Cardiac muscle cell (in vitro differentiated cells and primary cell): ENCODE results near the gene GTPBP8. TPM values are rescaled to one million over a fixed set of nuclear protein-coding genes. Genes with fewer than 3 reads are reported as not detected.

ENCODE experiments used
- DNase-seq, 2 donors: peaks; one replicate each; pipeline versions ENCODE4 v3.0.0 to v3.0.0-alpha.2; 2010 to 2017; ENCODE audit warnings: low read depth in 1 of 2, low spot score in 1 of 2
- H3K27ac ChIP-seq: fragments of 200-600 bp; sonication (generic); 2 replicates; pipeline ENCODE4 v1.5.1; 2016
- H3K27me3 ChIP-seq: fragments of 200-600 bp; sonication (generic); 2 replicates; pipeline ENCODE4 v1.6.0; 2016; ENCODE audit warnings: control low read depth
- H3K36me3 ChIP-seq: fragments of 200-600 bp; sonication (generic); 2 replicates; pipeline ENCODE4 v1.5.1; 2016; ENCODE audit warnings: control low read depth
- H3K4me1 ChIP-seq: fragments of 200-600 bp; sonication (generic); 2 replicates; pipeline ENCODE4 v1.8.1; 2017; ENCODE audit warnings: low read depth, mild to moderate bottlenecking, mixed run types
- H3K4me3 ChIP-seq: fragments of 200-600 bp; sonication (generic); 2 replicates; pipeline ENCODE4 v1.5.1; 2016; ENCODE audit warnings: mild to moderate bottlenecking
- H3K9me3 ChIP-seq: fragments of 200-600 bp; sonication (generic); 2 replicates; pipeline ENCODE4 v1.5.1; 2017; ENCODE audit warnings: low read depth, mild to moderate bottlenecking, control low read depth
- polyA plus RNA-seq: library from polyadenylated mRNA; unstranded; fragments of >200 nt; fragmentation: Nextera tagmentation; extraction: Ambion mirVana; gene quantifications from 2 replicates; pipeline ENCODE4 v1.2.1, GENCODE V29; 2016
- total RNA-seq: library from RNA; depleted of rRNA; stranded (reverse); fragments of >200 nt; gene quantifications from 2 replicates; pipeline ENCODE4 v1.2.3, GENCODE V29; 2016
- TF ChIP-seq, protein P1 (sequence below): IDR thresholded peaks from 2 replicates; pipeline ENCODE4 v1.5.1; 2012; ENCODE audit warnings: low read depth, mild to moderate bottlenecking, low read length

GTPBP8 gene
- total and polyA plus RNA-seq, 2 experiments from 2014 or later, result 20.5 to 34.0 TPM

- H3K36me3 ChIP-seq, result peaks cover 5% of the 10 kb centered on the region
- no peak overlapping the region for H3K27ac ChIP-seq
- no peaks in the 10 kb centered on the region for H3K9me3 ChIP-seq
- H3K27me3 ChIP-seq, result no peaks in the 10 kb centered on the region
- DNase-seq, result no peak
- TF ChIP-seq, protein P1, sequence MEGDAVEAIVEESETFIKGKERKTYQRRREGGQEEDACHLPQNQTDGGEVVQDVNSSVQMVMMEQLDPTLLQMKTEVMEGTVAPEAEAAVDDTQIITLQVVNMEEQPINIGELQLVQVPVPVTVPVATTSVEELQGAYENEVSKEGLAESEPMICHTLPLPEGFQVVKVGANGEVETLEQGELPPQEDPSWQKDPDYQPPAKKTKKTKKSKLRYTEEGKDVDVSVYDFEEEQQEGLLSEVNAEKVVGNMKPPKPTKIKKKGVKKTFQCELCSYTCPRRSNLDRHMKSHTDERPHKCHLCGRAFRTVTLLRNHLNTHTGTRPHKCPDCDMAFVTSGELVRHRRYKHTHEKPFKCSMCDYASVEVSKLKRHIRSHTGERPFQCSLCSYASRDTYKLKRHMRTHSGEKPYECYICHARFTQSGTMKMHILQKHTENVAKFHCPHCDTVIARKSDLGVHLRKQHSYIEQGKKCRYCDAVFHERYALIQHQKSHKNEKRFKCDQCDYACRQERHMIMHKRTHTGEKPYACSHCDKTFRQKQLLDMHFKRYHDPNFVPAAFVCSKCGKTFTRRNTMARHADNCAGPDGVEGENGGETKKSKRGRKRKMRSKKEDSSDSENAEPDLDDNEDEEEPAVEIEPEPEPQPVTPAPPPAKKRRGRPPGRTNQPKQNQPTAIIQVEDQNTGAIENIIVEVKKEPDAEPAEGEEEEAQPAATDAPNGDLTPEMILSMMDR, result no peak
- no peak overlapping the region for H3K4me3 ChIP-seq
- peaks cover 9% of the 10 kb centered on the region for H3K4me1 ChIP-seq
Measured at GRCh38 chr3:113021471-113021870, 30.7 kb downstream of the GTPBP8 start.

DNA sequence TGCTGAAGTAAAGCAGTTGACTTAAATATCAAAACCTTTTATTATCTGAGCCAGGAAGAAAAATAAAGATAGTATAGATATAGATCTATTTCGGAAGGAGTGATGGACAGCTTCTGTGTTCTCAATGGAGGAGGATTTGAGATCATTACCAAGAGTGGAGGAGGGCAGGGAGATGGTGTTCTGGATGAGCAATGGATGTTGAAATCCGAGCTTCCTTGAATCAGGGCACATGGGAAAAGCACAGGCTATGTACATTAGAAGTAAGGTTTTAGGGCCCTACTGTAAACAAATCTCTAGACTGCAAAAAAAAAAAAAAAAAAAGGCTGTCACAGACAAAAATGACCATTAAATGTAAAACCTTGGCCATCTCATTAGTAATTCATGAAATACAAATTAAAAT, 43.2 kb downstream of the GTPBP8 start:
- no peaks in the 10 kb centered on the region for H3K36me3 ChIP-seq
- H3K4me1 ChIP-seq, result no peaks in the 10 kb centered on the region
- TF ChIP-seq, protein P1, result no peak
- DNase-seq, result peak in 1 of 2 donors; percentile 14
- no peak overlapping the region for H3K4me3 ChIP-seq
- H3K9me3 ChIP-seq, result no peaks in the 10 kb centered on the region
- H3K27me3 ChIP-seq, result no peaks in the 10 kb centered on the region
- no peak overlapping the region for H3K27ac ChIP-seq

DNA sequence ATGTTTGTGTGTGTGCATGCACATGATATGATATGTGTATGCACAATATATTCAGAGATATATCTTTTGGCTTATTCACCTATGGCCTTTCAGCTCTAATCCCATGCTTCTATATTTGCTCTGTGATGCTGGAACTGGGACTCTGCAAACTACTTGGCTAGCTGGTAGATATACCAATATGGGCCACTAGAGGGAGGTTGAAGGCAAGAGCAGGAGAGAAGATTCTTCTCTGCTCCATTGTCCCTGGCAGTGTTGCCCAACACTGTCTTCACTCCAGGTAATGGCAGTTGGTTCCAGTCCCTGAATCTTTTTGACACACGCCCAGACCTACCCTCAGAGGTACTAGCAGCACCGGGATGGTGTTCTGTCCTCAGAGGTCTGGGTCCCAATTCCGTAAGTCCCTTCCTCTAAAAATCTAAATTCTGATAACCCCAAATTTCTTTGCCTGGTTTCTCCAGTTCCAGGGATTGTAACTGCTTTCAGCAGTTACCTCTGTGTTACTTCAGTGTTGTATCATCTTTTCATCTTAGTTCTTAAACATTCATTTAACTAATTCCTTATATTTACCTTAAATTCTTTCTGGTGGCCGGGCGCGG, 44.7 kb downstream of the GTPBP8 start:
- Histone ChIP-seq H3K36me3 (no peaks in the 10 kb centered on the region), H3K9me3 (no peaks in the 10 kb centered on the region), H3K27me3 (no peaks in the 10 kb centered on the region), H3K27ac (no peak overlapping the region), H3K4me3 (no peak overlapping the region), H3K4me1 (no peaks in the 10 kb centered on the region)
- peak; percentile 66 to 74 for DNase-seq
- TF ChIP-seq, protein P1, result peak; percentile 88

GRCh38 chr3:113038328-113038727, 47.5 kb downstream of the GTPBP8 start:
- no peaks in the 10 kb centered on the region for H3K9me3 ChIP-seq
- DNase-seq, result no peak

DNA sequence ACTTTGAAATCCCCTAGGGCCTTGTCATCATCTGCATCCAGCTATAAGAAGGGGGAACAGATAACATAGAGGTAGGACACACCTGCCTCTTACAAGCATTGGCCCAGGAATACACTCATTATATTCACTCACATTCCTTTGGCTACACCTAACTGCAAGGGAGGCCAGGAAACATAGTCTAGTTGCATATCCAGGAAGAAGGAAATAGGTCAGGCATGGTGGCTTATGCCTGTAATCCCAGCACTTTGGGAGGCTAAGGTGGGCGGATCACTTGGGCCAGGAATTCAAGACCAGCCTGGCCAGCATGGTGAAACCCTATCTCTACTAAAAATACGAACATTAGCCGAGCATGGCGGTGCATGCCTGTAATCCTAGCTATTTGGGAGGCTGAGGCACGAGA, 48.8 kb downstream of the GTPBP8 start:
- TF ChIP-seq, protein P1, result no peak
- Histone ChIP-seq H3K36me3 (no peaks in the 10 kb centered on the region), H3K27ac (no peak overlapping the region), H3K4me1 (no peaks in the 10 kb centered on the region), H3K27me3 (no peaks in the 10 kb centered on the region), H3K4me3 (no peak overlapping the region), H3K9me3 (no peaks in the 10 kb centered on the region)
- no peak for DNase-seq

More at GRCh38 chr3:113038328-113038727, 47.5 kb downstream of the GTPBP8 start:
- no peaks in the 10 kb centered on the region for H3K36me3 ChIP-seq
- no peaks in the 10 kb centered on the region for H3K4me1 ChIP-seq
- H3K27me3 ChIP-seq, result no peaks in the 10 kb centered on the region
- H3K4me3 ChIP-seq, result no peak overlapping the region
- TF ChIP-seq, protein P1, result no peak
- H3K27ac ChIP-seq, result no peak overlapping the region
